NT2/D1 (cell line): Measurements from ENCODE around the gene SRSF3.

Source experiments
- YY1 ChIP-seq: IDR thresholded peaks from 2 replicates; pipeline ENCODE4 v1.6.1; 2011; ENCODE audit not compliant: insufficient read length, insufficient read depth
- ZNF274 ChIP-seq: IDR thresholded peaks from 2 replicates; pipeline ENCODE4 v1.6.1; 2011; ENCODE audit warnings: mild to moderate bottlenecking, low read depth, low read length

DNA sequence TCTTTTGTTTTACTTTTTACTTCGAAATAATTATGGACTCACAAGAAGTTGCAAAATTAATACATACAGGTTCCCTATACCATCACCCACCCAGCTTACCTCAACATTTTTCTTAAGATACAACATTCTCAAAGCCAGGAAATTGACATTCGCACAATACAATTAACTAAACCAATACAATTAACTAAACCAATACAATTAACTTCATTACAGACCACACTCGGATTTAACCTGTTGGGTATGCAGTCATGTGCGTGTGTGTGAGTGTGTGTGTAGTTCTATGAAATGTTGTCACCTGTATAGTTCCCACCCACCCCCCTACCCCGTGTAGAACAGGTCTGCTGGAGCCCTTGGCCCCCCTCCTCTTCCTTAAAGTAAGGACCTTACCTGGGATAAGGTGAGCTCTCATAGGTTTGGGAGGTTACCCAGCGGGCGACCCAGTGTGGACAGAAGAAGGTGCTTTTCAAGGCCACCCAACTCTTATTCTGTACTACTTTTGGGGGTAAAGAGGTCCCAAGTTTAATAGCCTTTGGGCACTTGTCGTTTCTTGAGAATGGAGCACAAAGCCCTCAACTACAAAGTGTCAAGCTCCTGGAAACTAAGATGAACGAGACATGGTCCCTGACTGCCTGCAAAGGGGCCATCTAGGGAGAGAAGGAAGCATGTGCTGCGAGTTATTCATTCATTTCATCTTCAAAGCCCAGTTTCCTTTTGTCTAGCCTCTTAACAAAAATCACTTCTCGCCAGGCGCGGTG, 46.3 kb upstream of the SRSF3 start:
- TF ChIP-seq YY1 (no peak), ZNF274 (no peak)
